Endothelial cell of umbilical vein (primary cell): Measurements from ENCODE around the gene IER5.

Experiments
- EZH2 ChIP-seq: IDR thresholded peaks from 2 replicates; pipeline ENCODE4 v1.6.1; 2012; ENCODE audit warnings: borderline replicate concordance, low read depth, mild to moderate bottlenecking, moderate library complexity, low read length, inconsistent platforms; ENCODE audit not compliant: severe bottlenecking
- MYC ChIP-seq: IDR thresholded peaks from one replicate; pipeline ENCODE4 v1.6.1; 2011; ENCODE audit warnings: mild to moderate bottlenecking, low read depth, low read length
- POLR2A ChIP-seq: IDR thresholded peaks from 2 replicates; pipeline ENCODE4 v1.6.1; 2012; ENCODE audit warnings: low read depth, mild to moderate bottlenecking, control low read depth, low read length
- TF ChIP-seq, protein P1 (sequence below), 2 donors: IDR thresholded peaks; 1 replicate in 1 of 2; 2 replicates in 1 of 2; pipeline ENCODE4 v1.5.1; 2011; ENCODE audit warnings: low read length in 2 of 2, mild to moderate bottlenecking in 2 of 2, moderate library complexity in 2 of 2, control low read depth in 1 of 2, inconsistent platforms in 1 of 2, low read depth in 1 of 2; ENCODE audit not compliant: insufficient read depth in 1 of 2; ENCODE audit errors: extremely low read depth in 1 of 2
- TF ChIP-seq, protein P2 (sequence below): IDR thresholded peaks from 2 replicates; pipeline ENCODE4 v1.6.1; 2011; ENCODE audit not compliant: insufficient read depth, insufficient read length

DNA sequence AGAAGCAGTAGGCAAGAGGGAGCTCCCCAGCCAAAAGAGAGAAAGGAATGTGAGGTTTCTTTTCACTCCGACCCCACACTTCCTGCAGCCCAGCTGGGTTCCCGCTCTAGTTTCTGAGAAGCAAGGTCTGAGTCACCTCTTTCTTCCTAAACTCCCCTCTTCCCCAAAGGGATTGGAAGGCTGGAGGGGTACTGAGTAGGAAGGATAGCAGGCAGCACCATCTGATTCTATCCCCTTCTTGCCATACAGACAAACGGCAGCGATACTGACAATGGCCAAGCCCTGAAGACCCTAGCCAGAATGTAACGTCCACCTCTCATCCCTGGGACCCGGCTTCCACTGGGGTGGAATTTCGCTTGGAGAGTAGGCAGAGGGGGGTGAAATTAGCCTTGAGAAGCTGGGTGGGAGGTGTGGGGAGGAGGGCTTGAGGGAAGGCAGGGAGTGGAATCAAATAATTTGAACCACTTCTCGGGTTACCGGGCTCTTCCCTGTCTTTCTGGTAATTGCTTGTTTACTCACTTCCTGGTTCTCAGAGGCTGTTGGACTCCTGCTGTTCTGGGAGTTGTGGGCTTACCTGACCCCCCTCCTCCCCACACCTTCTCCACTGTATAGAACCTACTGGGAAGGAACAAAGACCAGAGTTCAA, 13.2 kb downstream of the IER5 start:
- TF ChIP-seq, protein P1, sequence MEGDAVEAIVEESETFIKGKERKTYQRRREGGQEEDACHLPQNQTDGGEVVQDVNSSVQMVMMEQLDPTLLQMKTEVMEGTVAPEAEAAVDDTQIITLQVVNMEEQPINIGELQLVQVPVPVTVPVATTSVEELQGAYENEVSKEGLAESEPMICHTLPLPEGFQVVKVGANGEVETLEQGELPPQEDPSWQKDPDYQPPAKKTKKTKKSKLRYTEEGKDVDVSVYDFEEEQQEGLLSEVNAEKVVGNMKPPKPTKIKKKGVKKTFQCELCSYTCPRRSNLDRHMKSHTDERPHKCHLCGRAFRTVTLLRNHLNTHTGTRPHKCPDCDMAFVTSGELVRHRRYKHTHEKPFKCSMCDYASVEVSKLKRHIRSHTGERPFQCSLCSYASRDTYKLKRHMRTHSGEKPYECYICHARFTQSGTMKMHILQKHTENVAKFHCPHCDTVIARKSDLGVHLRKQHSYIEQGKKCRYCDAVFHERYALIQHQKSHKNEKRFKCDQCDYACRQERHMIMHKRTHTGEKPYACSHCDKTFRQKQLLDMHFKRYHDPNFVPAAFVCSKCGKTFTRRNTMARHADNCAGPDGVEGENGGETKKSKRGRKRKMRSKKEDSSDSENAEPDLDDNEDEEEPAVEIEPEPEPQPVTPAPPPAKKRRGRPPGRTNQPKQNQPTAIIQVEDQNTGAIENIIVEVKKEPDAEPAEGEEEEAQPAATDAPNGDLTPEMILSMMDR (IDR thresholded peaks at IDR 0.05; ENCODE audit: extremely low read depth in 1 of 2, insufficient read depth in 1 of 2, low read depth in 1 of 2, low read length in 2 of 2): no peak
- TF ChIP-seq POLR2A: no peak
- TF ChIP-seq, protein P2, sequence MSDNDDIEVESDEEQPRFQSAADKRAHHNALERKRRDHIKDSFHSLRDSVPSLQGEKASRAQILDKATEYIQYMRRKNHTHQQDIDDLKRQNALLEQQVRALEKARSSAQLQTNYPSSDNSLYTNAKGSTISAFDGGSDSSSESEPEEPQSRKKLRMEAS: no peak
- TF ChIP-seq MYC: no peak
- no peak for TF ChIP-seq EZH2
